ENCODE measurements around the gene TSKU. TPM values are rescaled to one million over a fixed set of nuclear protein-coding genes. Genes with fewer than 3 reads are reported as not detected.

The TSKU gene
- total and polyA plus RNA-seq, 2 experiments from 2014 or later: 11.7 to 31.1 TPM

DNA sequence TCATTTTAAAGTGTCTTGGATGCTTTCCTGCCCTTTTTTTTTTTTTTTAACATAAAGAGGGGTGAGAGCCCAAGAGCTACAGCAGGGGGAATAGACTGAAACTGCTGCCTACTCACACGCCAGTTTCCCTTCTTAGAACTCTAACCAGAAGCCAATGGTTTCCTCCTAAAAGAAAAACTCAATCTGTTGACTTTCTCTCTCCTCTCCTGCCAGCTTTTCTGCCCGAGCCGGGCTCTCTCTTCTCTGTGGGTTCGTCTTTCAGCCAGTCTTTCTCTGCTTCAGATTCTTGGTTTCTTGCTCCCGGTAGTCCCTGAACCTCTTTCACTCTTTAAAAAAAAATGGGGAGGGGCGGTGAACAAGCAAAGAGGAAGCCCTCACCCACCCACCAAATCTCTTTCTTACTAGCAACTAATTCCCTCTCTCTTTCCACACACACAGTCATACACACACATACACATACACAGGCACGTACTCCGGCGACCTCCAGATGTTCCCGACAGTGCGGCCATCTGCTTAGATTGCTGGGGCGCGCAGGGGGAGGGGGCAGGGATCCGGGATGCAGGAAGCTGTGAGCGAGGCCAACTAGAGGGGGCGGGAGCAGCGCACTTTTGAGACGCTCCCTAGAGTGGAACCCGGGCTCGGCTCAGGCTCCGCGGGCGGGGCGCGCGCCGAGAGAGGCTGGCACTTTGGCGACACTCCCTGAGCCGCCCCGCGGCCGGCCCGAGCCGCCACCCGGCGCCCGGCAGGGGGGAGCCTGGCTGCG is 444 bp upstream of the TSKU start:
- Mint-ChIP-seq H3K4me1 (peaks cover 49% of the 10 kb centered on the region), H3K4me3 (peak overlapping the region; percentile 89), H3K36me3 (ENCODE audit: low read depth) (peaks cover 36% of the 10 kb centered on the region), H3K27ac (peak overlapping the region; percentile 95), H3K9me3 (peaks cover 21% of the 10 kb centered on the region), H3K27me3 (ENCODE audit: insufficient read depth, low read depth, poor library complexity) (peaks cover 17% of the 10 kb centered on the region)
- Histone ChIP-seq H3K27ac (ENCODE audit: low read depth) (peak overlapping the region; percentile 96), H3F3A (replicated peaks; ENCODE audit: low read depth) (peaks cover 8% of the 10 kb centered on the region; the same call in 1 of the 2 replicates), H3K9me2 (ENCODE audit: insufficient read depth) (no peaks in the 10 kb centered on the region), H3K36me3 (ENCODE audit: insufficient read depth) (no peaks in the 10 kb centered on the region), H3K4me1 (ENCODE audit: insufficient read depth) (peaks cover 45% of the 10 kb centered on the region), H3K79me2 (replicated peaks; ENCODE audit: insufficient read depth) (peaks cover 40% of the 10 kb centered on the region), H3K27me3 (ENCODE audit: insufficient read depth) (no peaks in the 10 kb centered on the region), H2AFZ (peak overlapping the region; percentile 94), H3K4me3 (peak overlapping the region; percentile 94), H4K20me1 (replicated peaks; ENCODE audit: insufficient read depth) (peaks cover 24% of the 10 kb centered on the region), H3K4me2 (peak overlapping the region; percentile 99)
- peak; percentile 76 for TF ChIP-seq POLR2AphosphoS5 (IDR thresholded peaks at IDR 0.05; ENCODE audit: low read depth)
- peak; percentile 96 for TF ChIP-seq JUNB (IDR thresholded peaks at IDR 0.05; ENCODE audit: unreplicated experiment)
- no peak for TF ChIP-seq EZH2phosphoT487 (IDR thresholded peaks at IDR 0.05; ENCODE audit: unreplicated experiment)
- peak; percentile 98 for DNase-seq (ENCODE audit: low spot score)
- peak; percentile 42 for ATAC-seq

DNA sequence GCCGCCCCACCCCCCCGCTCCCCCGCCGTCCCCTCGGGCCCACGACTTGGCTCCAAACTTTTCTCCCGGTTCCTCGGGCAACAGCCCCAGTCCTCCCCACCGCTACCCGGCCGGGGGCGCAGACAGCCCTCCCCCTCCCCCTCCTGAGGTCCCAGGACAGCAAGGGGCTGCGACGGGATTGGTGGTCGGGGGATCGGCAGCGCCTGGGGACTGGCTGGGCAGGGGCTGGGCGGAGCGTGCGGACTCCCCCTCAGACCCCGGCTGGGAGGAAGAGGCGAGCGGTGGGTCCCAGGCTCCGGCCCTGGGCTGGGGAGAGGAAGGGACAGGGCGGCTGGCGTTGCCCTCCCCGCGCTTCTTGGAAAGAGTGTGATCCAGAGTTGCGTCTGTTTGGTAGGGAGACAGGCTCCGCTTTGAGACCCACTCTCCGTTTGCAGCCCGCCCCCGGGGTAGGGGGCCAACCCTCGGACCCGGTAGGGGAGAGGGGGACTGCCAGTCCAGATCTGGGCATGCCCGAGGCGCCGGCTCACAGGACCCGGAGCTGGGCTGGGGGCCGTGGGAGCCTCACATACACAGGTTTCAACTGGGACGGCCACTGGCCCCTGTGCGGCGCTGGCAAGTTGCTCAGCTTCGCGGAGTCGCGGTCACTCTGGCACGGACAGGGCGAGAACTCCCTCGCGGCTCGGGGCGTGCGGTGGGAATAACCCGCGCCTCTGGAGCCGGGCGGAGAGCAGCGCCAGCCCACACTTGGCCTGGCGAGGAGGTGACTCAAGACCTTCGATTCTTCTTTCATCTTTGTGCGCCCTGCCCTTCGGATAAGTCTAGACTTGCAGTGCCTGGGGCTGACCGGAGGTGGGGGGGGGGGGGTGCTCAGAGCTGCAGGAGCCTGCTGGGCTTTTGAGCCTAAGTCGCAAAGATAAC is 999 bp downstream of the TSKU start:
- H3K27ac Mint-ChIP-seq: no peak overlapping the region
- Histone ChIP-seq H2AFZ (no peak overlapping the region), H3K4me3 (peak overlapping the region; percentile 94), H3K27me3 (ENCODE audit: insufficient read depth) (no peaks in the 10 kb centered on the region), H3K9me2 (ENCODE audit: insufficient read depth) (no peaks in the 10 kb centered on the region), H3K27ac (ENCODE audit: low read depth) (peak overlapping the region; percentile 85), H3K4me2 (peak overlapping the region; percentile 94), H3K4me1 (ENCODE audit: insufficient read depth) (peaks cover 51% of the 10 kb centered on the region), H3K36me3 (ENCODE audit: insufficient read depth) (no peaks in the 10 kb centered on the region), H3K79me2 (replicated peaks; ENCODE audit: insufficient read depth) (peaks cover 55% of the 10 kb centered on the region), H3F3A (replicated peaks; ENCODE audit: low read depth) (peaks cover 8% of the 10 kb centered on the region; the same call in 1 of the 2 replicates), H4K20me1 (replicated peaks; ENCODE audit: insufficient read depth) (peaks cover 35% of the 10 kb centered on the region)
- peak overlapping the region; percentile 75 for H3K4me3 Mint-ChIP-seq
- TF ChIP-seq STAT1 (IDR thresholded peaks at IDR 0.05; ENCODE audit: unreplicated experiment): no peak
- TF ChIP-seq POLR2AphosphoS5 (IDR thresholded peaks at IDR 0.05; ENCODE audit: low read depth): peak; percentile 90
- TF ChIP-seq NANOG (IDR thresholded peaks at IDR 0.05; ENCODE audit: borderline replicate concordance): no peak
- TF ChIP-seq ETS1 (IDR thresholded peaks at IDR 0.05): no peak
- TF ChIP-seq JUNB (IDR thresholded peaks at IDR 0.05; ENCODE audit: unreplicated experiment): no peak
- TF ChIP-seq ZNF331 (CRISPR knock-in tag; IDR thresholded peaks at IDR 0.05; ENCODE audit: low read depth): no peak
- TF ChIP-seq ZNF114 (CRISPR knock-in tag; IDR thresholded peaks at IDR 0.05): no peak
- TF ChIP-seq EZH2phosphoT487 (IDR thresholded peaks at IDR 0.05; ENCODE audit: unreplicated experiment): no peak
- peak; percentile 83 for ATAC-seq
- peaks cover 59% of the 10 kb centered on the region for H3K4me1 Mint-ChIP-seq
- DNase-seq (ENCODE audit: low spot score): peak; percentile 94
- H3K9me3 Mint-ChIP-seq: peaks cover 7% of the 10 kb centered on the region
- peaks cover 15% of the 10 kb centered on the region for H3K27me3 Mint-ChIP-seq (ENCODE audit: insufficient read depth, low read depth, poor library complexity)
- H3K36me3 Mint-ChIP-seq (ENCODE audit: low read depth): peaks cover 26% of the 10 kb centered on the region

All from GM23338 (cell line).